SHP77 treated with DMSO at 0.1 percent for 48 hours (cell line): ENCODE results near the gene SPG7.
"Not testable (repeated sequence)": the region's sequence is repeated elsewhere in the genome, so short reads cannot be mapped to it uniquely, and the experiment has no call there.

Experiments
- DNase-seq: peaks from one replicate; lab custom pipeline; 2025; lab: John Stamatoyannopoulos, UW

SPG7 gene

GRCh38 chr16:89581045-89581695 lies 73.0 kb downstream of the SPG7 start:
- no peak for DNase-seq

GRCh38 chr16:89581861-89582563 lies 73.8 kb downstream of the SPG7 start:
- DNase-seq: no peak

GRCh38 chr16:89582614-89583196 lies 74.5 kb downstream of the SPG7 start:
- DNase-seq: no peak

GRCh38 chr16:89583197-89583894 lies 75.1 kb downstream of the SPG7 start:
- no peak for DNase-seq

GRCh38 chr16:89583895-89584644 lies 75.9 kb downstream of the SPG7 start:
- DNase-seq: no peak

- DNase-seq: no peak
Observed at GRCh38 chr16:89584768-89585549, 76.8 kb downstream of the SPG7 start.

DNA sequence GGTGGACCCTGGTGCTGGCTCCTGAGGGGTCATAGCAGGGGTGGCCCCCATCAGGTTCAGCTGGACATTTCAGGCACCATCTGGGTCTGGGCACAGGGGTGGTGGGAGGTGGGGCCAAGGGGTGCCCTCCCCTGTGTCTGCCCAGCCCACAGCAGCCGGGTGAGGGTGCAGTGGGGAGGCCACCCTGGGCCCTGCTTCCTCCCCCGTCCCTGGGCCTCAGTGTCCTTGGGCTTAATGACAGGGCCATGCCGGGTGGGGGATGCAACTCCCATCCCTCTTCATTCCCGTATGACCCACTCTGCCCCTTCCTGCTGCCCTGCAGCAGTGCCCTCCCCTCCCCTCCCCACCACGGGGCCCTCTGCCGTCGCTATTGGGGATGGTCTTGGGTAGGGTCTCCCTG lies 78.0 kb downstream of the SPG7 start:
- DNase-seq: no peak

- DNase-seq: no peak
Observed at GRCh38 chr16:89586853-89587252, 78.7 kb downstream of the SPG7 start.

GRCh38 chr16:89587676-89588075 lies 79.5 kb downstream of the SPG7 start:
- DNase-seq: not testable (repeated sequence)

GRCh38 chr16:89588413-89589109 lies 80.4 kb downstream of the SPG7 start:
- no peak for DNase-seq

- DNase-seq: no peak
Observed at GRCh38 chr16:89589241-89589926, 81.2 kb downstream of the SPG7 start.

GRCh38 chr16:89593841-89594240 lies 85.6 kb downstream of the SPG7 start:
- no peak for DNase-seq

GRCh38 chr16:89595330-89596060 lies 87.3 kb downstream of the SPG7 start:
- no peak for DNase-seq

GRCh38 chr16:89596061-89596689 lies 88.0 kb downstream of the SPG7 start:
- DNase-seq: no peak

- DNase-seq: no peak
Observed at GRCh38 chr16:89596957-89597649, 88.9 kb downstream of the SPG7 start.

DNA sequence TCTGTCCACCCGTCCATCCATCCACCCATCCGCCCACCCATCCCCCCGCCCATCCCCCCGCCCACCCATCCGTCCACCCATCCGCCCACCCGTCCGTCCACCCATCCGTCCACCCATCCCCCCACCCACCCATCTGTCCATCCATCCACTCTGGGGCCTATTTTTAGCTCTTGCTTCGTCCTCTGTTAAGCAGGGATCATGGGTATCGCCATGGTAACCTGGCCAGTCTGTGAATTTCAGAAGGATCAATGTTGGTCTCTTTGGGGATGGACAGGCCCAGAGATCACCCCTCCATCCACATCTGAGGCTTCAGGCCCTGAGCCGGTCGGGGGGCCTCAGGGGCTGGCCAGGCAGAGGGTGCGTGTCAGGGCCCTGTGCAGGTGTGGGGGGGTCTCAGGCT lies 90.0 kb downstream of the SPG7 start:
- DNase-seq: no peak

DNA sequence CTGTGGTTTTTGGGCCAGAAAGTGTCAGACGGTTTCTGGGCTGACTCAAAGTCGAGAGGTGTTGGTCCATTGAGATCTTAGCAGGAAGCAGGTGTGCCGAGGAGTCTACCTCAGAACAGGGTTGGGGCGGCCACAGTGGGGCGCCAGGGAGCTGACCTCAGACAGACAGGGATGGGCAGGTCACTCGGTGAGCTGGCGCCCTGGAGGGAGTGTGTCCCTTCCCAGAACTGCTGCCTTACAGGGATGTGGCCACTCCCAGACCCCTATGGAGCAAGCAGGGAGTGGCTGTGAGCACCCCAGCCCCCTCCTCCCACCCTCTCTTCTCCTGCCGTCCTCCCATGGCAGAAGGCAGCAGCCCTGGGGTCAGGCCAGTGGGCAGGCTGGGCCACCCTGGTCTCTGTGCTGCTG lies 91.3 kb downstream of the SPG7 start:
- peak; percentile 70 for DNase-seq

GRCh38 chr16:89599902-89600301 lies 91.7 kb downstream of the SPG7 start:
- no peak for DNase-seq
